Suprapubic skin (tissue), 4 donors: ENCODE data around the gene VSX1.

ENCODE experiments used
- CTCF ChIP-seq, 2 donors: fragments of 200-600 bp in 1 of 2; fragments of 450-650 bp in 1 of 2; sonication (generic) in 1 of 2; IDR thresholded peaks; one replicate each; pipeline ENCODE4 v1.5.1; 2016 to 2019; ENCODE audit warnings: antibody characterized with exemption in 2 of 2, mild to moderate bottlenecking in 1 of 2, moderate library complexity in 1 of 2
- POLR2A ChIP-seq, 2 donors: fragments of 450-650 bp; IDR thresholded peaks; one replicate each; pipeline ENCODE4 v1.6.1; 2017; ENCODE audit warnings: antibody characterized with exemption in 2 of 2, mild to moderate bottlenecking in 2 of 2, moderate library complexity in 2 of 2
- POLR2AphosphoS5 ChIP-seq, 3 donors: sonication (generic); formaldehyde crosslinking; IDR thresholded peaks; one replicate each; pipeline ENCODE4 v1.6.1; 2017; ENCODE audit warnings: antibody characterized with exemption in 3 of 3

- TF ChIP-seq POLR2A (IDR thresholded peaks at IDR 0.05) (no peak), POLR2AphosphoS5 (IDR thresholded peaks at IDR 0.05) (no peak), CTCF (IDR thresholded peaks at IDR 0.05) (no peak)
Observed at GRCh38 chr20:25088267-25088666, 6.3 kb upstream of the VSX1 start.
